HG02981 (cell line): ENCODE measurements around the gene PRKG2.
"Not testable (repeated sequence)": the region's sequence is repeated elsewhere in the genome, so short reads cannot be mapped to it uniquely, and the experiment has no call there.

Experiments used
- ATAC-seq: cut with Tn5 transposase; IDR thresholded peaks from one replicate; pipeline ENCODE4 v1.9.1; 2021; ENCODE audit warnings: mild to moderate bottlenecking, moderate library complexity; ENCODE audit not compliant: unreplicated experiment

PRKG2 gene

DNA sequence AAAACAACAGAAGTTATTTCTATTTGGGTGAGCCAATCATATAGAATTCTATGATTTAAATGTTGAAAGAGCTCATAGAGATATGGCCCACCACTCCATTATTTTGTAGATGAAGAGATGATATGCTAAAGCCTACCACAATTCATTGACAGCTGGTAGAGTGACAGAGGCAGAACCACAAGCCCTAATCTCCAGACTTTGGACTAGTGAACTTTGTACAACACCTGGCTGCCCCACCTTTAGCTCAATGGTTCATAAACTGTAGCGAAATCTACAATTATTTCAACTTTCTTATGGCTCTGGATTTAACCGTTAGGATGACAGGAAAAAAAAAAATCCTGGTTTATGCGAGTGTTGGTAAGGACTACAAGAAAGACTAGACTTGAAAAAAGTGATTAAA is 50.9 kb downstream of the PRKG2 start:
- no peak for ATAC-seq

DNA sequence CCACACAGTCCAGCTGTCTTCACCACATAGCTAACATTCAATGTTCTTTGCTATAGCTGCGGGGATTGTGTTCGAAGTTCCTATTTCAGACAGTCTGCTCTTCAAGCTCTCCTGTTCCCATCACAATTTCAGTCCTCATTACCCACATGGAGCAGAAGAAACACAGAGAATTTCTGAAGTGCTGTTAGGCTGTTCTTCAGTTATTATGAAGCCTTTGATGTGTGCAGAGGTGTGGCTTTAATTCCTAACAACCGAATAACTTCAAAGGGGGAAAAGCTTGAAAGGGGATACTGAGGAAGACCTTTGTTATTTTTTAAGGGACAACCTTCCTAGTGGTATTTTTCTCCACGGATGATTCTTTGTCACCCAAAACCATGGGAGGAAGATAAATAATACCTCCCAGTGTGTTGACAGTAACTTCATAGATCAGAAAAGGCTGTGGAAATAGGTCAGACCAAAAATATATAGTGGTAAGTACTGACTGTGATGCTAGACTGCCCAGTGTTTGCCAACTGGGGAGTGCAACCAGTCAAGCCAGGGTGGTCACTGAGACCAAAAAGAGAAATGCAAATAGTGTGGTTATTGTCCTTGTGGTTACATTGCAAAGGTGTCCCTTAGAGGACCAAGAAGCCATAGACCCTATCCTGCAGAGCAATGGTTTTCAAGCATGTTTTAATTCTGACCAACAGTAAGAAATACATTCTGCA is 52.1 kb downstream of the PRKG2 start:
- no peak for ATAC-seq

DNA sequence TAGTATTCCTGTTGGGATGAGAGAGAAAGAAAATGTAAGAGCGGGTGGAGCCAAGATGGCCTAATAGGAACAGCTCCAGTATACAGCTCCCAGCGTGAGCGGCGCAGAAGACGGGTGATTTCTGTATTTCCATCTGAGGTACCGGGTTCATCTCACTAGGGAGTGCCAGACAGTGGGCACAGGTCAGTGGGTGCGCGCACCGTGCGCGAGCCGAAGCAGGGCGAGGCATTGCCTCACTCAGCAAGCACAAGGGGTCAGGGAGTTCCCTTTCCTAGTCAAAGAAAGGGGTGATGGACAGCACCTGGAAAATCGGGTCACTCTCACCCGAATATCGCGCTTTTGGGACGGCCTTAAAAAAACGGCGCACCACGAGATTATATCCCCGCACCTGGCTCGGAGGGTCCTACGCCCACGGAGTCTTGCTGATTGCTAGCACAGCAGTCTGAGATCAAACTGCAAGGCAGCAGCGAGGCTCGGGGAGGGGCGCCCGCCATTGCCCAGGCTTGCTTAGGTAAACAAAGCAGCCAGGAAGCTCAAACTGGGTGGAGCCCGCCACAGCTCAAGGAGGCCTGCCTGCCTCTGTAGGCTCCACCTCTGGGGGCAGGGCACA is 61.2 kb downstream of the PRKG2 start:
- ATAC-seq: not testable (repeated sequence)

DNA sequence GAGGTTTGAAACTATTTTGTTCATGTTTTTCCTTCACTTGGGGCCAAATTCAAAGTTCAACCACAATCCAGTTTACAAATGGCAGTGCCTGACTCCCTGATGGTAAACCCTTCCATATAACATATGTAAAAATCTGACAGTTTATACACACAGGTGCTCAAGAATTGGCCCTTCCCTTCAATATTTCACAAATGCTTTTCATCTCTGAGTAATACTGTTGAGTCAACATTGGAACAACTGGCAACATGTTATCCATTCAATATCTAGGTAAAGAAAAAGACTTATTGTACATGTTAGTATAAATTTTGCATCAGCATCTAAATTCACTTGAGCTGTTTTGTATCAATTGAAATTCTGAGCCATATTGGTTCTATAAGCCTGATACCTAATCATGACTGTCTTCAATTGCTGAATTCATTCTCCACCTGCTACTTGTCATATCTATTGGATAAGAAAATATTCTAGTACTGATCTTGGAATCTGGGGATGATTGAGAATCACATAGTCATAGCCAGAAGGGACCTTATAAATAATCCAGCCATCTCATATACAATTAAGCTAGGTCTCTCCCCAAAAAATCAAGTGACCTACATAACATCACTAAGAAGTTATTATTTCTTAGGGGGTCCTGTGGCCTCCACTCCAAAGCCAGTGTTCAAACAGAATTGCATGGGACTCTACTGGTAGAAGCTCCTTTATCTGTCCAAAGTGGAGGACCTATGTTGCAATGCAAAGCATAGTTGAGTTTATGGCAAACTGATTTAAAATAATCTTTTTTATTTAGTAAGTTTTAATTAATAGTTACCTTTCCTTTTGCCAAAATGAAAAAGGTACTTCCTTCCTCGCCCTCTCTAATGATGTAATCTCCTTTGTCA is 61.9 kb downstream of the PRKG2 start:
- ATAC-seq: no peak

DNA sequence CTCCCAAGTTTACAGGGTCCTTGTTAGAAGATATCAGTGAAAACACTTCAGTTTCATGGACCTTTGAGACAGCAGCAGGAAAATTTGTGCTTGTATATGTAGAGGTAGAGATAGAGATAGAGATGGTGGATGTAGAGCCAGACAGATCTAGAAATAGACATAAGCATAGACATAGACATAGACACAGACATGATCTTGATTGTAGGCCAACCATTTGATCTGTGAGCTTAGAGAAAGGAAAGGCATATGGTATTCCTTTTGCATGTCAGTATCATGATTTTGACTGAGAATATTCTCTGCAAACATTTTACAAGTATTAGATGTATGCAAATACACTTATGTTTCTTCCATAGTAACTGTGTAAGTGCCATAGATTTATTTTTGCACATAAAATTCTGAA is 65.0 kb downstream of the PRKG2 start:
- no peak for ATAC-seq

DNA sequence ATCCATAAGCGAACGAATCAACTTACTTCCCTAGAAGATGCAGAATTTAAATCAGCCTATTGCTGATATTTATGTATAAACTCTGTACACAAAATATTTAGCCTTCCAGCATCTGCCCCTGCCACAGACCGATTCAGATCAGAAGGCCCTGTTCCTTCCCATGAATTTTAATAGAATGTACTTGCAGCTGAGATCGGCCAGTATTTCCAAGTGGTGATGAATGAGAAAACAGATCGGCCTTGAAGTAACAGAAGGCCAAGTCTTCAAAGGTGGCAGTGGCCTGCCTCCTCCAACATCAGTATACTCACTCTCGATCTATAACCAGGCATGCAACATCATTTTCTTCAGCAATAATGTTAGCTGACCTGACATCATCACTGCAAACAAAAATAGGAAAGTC is 66.4 kb downstream of the PRKG2 start:
- no peak for ATAC-seq

DNA sequence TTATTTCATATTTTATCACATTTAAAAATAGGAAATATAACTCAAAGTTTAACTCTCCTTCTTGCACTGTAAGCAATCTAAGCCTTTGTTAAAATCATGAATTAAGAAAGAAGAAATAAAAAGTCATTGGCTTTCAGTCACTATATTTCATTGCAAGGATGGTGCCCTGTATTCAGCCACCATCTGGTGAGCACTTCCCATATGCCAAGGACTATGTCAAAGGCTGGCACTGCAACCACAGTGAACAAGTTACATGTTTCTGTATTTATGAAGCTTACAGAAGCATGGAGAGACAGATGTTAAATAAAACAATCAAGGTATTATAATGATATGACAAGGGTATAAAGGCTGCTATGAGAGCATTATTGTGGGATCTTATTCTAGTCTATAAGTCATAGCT is 68.6 kb downstream of the PRKG2 start:
- no peak for ATAC-seq

DNA sequence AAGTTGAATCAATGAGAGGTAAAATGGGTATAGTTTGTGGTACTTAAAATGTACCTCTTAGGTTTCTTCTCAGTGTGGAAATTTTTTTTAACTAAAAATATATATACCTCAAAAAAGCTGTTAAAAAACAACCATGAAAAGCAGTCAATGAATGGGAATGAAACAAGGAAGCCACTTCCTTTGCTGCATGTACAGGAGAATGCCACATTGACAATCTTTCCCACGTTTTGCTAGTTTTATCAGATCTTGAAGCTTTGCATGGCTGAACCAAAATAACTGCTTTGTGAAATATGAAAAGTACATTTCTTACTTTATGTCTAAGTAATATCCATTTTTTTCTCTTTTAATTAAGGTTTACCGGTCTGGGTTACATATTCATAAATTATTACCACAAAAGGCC is 71.8 kb downstream of the PRKG2 start:
- ATAC-seq: no peak

DNA sequence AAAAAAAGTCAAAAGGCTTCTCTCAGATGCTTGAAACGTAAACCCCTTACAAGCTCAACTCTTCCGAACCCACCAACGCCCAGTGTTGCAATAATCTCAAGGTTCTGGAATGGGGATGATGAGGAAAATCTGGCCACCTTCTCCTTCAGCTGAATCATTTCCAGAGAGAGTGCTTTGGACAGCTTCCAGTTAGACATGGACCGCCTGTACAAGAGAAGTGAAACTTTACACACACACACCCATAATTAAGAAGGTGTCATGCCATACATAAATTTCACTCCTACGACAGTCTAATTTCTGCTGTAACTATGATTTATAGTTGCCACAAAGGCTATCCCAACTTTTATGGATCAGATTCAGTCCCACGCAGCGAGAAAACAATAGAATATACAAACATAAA is 72.3 kb downstream of the PRKG2 start:
- no peak for ATAC-seq

DNA sequence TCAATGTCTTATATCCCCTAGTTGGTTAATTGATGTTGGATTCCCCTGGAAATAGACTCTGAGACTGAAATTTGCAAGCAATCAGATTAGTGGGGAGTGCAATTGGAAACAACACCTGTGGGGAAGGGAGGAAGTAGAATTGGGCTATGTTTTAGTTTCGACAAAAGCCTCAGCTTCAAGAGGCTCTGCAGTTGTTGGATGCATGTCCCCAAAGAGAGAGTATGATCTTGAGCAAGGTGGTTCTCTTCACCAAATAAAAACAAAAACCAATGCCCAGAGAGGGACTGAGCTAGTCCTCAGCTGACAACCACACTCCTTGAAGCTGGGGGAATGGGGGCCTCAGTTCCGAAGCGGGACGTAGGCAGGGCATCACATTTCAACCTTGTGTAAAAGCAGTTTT is 77.1 kb downstream of the PRKG2 start:
- no peak for ATAC-seq

DNA sequence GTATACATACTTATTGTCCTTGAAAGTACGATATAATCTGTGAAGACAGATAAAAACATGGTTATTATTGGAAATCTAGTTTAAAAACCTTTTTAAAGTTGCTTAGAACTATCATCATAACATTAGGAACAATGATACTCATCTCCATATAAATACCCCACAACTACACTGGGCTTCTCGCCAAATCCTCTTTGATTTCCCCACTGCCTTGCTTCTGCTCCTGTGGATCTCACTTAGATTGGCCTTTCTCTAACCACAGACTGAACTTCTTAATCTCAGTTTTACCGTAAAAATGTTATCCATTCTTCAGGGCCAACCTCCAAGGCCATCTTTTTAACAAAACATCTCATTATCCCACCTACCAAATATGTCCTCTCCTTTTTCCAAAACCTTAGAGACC is 77.6 kb downstream of the PRKG2 start:
- no peak for ATAC-seq

DNA sequence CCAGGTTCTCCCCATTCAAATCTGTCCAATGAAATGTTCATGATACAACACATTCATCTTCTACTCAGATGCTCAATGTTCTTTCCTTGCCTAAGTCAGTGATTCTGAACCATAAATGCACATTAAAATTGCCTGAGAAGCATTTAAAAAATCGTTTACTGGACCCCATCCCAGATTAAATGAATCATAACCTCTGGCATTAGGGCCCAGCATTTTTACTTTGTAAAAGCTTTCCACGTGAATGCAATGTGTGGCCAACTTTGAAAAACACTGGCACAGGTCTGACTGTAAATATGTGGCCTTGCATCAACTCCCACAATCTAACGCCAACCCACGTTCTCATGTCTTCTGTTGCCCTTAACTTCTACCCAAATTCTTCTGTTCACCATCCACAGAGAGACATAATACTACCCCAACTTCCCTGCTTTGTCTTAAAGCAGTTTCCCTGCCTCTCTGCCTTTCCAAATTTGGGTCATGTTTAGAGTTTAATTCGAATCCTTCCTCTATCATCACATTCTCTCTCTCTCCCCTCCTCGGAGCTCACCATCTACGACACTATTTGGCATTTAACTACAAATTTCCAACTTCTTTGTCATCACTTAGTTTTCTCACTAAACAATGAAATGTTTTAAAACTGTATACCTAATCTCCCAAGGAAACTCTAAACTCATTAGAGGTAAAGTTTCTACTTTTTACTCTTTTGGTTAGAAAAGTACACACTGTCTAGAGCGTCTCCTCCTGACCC is 78.7 kb downstream of the PRKG2 start:
- ATAC-seq: no peak

DNA sequence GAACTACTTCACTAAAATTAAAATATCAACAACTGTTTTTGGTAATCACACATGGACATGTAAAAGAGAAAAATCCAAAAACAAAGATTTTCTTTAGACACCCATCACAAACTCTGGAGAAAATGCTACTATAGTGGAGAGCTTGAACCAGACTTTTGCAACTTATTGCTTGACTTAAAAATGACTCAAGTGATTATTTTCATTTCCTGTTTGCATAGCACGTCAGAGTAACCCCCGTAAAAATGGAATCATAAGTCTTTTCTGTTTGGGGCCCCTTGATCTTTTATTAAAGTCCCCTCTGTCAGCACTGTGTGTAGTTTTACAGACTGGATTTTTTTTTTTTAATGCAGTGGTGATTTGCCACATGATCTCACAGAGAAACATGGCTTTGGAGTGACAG is 79.5 kb downstream of the PRKG2 start:
- no peak for ATAC-seq

DNA sequence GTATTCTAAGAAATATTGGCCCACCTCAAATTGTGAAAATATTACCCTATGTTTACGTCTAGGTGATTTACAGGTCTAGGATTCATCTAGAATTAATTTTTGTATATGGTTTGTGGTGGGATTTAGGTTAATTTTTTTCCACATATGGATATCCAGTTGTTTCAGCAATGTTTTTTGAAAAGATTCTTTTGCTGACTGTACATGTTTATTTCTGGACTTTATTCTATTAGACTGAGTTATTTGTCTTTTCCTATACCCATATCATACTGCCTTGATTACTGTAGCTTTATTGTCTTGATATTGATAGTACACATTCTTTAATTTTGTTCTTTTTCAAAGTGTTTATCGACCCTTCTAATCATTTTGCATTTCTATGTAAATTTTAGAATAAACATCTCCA is 83.5 kb downstream of the PRKG2 start:
- ATAC-seq: no peak

DNA sequence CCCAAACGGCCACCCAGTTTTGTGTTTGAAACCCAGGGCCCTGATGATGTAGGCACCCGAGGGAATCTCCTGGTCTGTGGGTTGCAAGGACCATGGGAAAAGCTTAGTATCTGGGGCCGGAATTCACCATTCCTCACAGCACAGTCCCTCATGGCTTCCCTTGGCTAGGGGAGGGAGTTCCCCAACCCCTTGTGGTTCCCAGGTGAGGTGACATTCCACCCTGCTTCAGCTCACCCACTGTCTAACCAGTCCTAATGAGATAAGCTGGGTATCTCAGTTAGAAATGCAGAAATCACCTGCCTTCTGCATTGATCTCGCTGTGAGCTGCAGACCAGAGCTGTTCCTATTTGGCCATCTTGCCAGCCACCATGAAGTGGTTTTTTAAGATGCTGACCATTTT is 84.0 kb downstream of the PRKG2 start:
- no peak for ATAC-seq

DNA sequence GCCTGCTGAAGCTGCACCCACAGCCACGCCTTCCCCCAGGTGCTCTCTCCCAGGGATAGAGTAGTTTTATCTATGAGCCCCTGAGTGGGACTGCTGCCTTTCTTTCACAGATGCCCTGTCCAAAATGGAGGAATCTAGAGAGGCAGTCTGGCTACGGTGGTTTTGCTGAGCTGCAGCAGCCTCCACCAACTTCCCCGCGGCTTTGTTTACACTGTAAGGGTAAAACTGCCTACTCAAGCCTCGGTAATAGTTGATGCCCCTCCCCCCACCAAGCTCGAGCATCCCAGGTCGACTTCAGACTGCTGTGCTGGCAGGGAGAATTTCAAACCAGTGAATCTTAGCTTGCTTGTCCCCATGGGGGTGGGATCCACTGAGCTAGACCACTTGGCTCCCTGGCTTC is 84.5 kb downstream of the PRKG2 start:
- ATAC-seq: no peak

DNA sequence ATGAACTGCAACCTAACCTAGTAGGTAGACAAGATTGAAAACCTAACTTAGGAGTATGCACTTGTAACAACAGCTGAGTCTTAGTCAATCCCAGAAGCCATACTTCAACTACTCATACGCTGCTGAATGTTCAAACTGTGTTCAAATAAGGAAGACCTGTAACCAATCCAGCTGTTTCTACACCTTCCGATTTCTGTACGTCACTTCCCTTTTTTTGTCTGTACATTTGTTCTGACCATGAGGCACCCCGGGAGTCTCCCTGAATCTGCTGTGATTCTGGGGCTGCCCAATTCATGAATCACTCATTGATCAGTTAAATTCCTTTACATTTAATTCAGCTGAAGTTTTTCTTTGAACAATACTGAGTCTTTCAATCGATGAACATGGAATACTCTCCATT is 95.0 kb downstream of the PRKG2 start:
- ATAC-seq: no peak

DNA sequence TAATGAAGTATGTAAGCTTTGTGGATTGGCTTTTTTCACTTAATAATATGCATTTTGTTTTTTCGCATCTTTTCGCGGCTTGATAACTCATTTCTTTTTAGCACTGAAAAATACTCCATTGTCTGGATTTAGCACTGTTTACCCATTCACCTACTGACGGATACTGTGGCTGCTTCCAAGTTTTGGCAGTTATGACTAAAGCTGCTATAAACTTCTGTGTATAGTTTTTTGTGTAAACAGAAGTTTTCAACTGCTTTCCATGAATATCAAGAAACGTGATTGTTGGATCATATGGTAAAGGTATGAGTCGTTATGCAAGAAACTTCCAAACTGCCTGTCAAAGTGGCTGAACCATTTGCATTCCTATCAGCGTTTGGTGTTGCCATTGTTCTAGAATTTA is 96.9 kb downstream of the PRKG2 start:
- no peak for ATAC-seq

DNA sequence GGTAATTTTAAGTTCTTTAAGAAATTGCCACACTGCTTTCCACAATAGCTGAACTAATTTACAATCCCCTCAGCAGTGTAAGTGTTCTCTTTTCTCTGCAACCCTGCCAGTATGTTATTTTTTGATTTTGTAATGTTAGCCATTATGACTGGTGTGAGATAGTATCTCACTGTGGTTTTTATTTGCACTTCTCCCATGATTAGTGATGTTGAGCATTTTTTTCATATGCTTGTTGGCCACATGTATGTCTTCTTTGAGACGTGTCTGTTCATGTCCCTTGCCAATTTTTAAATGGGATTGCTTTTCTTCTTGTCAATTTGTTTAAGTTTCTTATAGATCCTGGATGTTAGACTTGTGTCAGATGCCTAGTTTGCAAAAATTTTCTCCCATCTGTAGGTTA is 98.5 kb downstream of the PRKG2 start:
- no peak for ATAC-seq

DNA sequence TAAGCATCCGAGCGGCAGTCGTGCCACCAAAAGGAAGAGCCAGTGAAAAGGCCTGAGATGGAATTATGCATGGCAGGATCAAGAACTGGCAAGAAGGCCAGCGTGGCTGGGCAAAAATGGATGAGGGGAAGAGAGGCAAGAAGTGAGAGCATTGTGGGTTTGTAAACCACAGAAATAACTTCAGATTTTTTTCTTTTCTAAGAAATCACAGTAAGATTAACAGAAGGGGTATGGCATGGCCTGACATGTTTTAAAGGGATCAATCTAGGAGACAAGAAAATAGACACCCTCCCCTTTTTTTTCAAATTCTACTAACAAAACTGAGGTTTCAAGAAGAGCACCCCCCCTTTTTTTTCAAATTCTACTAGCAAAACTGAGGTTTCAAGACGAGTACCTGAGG is 102.0 kb downstream of the PRKG2 start:
- no peak for ATAC-seq

DNA sequence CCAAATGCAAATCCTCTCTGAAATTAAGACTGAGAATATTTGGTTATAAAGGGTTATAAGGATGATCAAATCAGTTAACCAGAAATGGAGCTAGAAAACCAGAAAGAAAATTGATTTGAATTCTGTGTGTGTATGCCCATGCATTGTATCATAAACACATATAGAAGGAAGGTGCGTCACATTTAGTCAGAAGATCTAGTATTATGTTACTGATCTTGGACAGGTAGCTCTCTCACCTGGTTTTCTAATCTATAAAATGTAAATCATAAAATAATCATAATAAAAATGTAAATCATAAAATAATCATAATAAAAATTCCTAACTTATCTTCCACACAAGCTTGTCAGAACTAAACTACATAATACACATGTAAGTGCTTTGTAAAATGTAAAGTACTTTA is 105.7 kb downstream of the PRKG2 start:
- no peak for ATAC-seq
